AG09319 (cell line): Measurements from ENCODE around the gene MAP1LC3B2.

ENCODE experiments used
- DNase-seq: peaks from one replicate; pipeline ENCODE4 v3.0.0-alpha.2; 2010; ENCODE audit warnings: low read depth; ENCODE audit errors: extremely low read depth
- CTCF ChIP-seq: IDR thresholded peaks from 2 replicates; pipeline ENCODE4 v1.5.1; 2011; ENCODE audit warnings: low read depth, mild to moderate bottlenecking, inconsistent platforms, low read length, moderate library complexity

MAP1LC3B2 gene

GRCh38 chr12:116559162-116559935 lies at the start of gene MAP1LC3B2:
TSS of gene MAP1LC3B2 (plus strand) at chr12:116559381. CDS start at chr12:116575943, 16,562 bp downstream.
- DNase-seq: peak; percentile 43
- TF ChIP-seq CTCF: no peak

- no peak for DNase-seq
- TF ChIP-seq CTCF: no peak
Observed at GRCh38 chr12:116513944-116514343, 45.2 kb upstream of the MAP1LC3B2 start.

- no peak for TF ChIP-seq CTCF
- no peak for DNase-seq
Observed at GRCh38 chr12:116515684-116516083, 43.5 kb upstream of the MAP1LC3B2 start.

GRCh38 chr12:116516657-116517056 lies 42.5 kb upstream of the MAP1LC3B2 start:
- no peak for DNase-seq
- TF ChIP-seq CTCF: no peak

GRCh38 chr12:116517431-116518045 lies 41.6 kb upstream of the MAP1LC3B2 start:
- TF ChIP-seq CTCF: no peak
- DNase-seq: no peak

GRCh38 chr12:116520225-116520760 lies 38.9 kb upstream of the MAP1LC3B2 start:
- no peak for TF ChIP-seq CTCF
- no peak for DNase-seq
